ENCODE data around the gene NPM1. TPM values are rescaled to one million over a fixed set of nuclear protein-coding genes. Genes with fewer than 3 reads are reported as not detected.
"Not testable (repeated sequence)": the region's sequence is repeated elsewhere in the genome, so short reads cannot be mapped to it uniquely, and the experiment has no call there.

NPM1 gene
- total RNA-seq, 1 donor from 2014 or later: 666 TPM

DNA sequence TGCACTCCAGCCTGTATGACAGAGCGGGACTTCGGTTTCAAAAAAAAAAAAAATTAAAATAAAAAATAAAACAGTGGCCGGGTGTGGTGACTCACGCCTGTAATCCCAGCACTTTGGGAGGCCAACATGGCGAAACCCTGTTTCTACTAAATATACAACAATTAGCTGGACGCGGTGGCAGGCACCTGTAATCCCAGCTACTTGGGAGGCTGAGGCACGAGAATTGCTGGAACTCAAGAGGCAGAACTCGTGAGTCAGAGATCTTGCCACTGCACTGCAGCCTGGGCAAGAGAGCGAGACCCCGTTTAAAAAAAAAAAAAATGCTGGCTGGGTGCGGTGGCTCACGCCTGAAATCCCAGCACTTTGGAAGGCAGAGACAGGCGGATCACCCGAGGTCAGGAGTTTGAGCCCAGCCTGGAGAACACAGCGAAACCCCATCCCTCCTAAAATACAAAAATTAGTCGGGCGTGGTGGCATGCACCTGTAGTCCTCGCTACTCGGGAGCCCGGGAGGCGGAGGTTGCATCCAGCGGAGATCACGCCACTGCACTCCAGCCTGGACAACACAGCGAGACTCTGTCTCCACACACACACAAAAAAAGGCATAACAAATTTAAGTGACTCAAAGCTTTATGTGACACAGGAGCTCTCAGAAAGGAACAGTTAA is 1.5 kb upstream of the NPM1 start:
- DNase-seq (ENCODE audit: low spot score): no peak

DNA sequence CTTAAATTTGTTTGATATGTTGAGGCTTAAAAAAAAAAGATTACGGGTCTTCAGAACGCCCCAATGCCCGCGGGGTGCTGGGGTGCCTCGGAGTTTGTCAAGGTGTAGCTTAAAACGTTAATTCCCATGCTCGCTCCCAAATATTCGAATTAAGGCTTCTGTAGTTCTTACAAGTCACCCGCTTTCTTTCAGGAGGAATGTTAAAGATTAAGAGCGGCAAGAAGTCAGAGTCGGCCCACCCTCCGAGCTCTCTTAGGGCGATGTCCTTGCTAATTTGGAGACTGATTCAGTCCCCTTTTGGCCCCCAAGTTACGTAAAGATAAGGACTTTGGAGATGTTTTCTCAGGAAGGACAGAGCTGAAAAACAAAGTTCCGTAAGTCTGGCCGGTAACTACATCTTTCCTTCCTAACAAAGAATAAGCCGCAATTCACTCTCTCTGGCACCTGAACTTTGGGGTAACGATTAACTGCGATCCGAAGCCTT is 746 bp upstream of the NPM1 start:
- no peak for DNase-seq (ENCODE audit: low spot score)

DNA sequence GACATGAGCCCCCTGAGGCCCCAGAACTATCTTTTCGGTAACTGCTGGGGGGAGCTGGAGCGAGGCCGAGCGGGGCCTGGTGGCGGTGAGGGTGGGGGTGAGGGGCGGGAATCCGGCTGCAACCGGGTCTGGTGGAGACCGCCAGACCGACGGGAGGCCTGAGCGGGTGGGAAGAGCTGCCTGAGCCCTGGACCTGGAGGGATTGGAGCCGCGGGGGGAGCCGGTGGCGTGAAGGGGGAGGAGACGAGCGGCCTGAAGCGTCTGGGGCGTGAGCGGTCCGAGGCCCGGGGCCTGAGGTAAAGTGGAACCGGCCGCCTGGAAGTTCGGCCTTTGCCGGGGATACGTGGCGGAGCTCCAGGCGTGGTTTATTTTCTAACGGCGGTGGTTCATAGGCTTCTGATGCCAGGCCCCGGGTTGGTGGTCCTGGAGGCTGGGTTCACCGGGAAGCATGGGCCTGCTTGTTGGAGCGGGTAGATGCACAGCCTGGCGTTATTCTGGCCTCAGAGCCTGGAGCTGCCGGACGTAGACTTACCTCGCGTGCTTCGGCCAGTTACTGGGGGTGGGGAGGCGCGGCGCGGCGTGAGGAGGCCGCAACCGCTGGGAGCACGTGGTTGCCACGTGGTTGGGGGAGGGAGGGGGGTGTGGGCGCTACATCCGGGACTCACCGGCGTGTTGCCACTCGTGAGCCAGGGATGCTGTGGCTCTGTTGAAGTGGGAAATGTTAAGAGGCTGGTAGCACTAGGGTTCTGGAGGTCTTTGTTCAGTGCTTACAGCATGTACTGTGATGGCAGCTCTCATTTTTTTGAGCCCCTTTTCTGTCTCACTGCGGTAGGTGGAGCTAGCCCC is 544 bp downstream of the NPM1 start:
- peak; percentile 75 for DNase-seq (ENCODE audit: low spot score)

- no peak for DNase-seq (ENCODE audit: low spot score)
These were observed 1.1 kb downstream of the NPM1 start for GRCh38 chr5:171388816-171389168.

DNA sequence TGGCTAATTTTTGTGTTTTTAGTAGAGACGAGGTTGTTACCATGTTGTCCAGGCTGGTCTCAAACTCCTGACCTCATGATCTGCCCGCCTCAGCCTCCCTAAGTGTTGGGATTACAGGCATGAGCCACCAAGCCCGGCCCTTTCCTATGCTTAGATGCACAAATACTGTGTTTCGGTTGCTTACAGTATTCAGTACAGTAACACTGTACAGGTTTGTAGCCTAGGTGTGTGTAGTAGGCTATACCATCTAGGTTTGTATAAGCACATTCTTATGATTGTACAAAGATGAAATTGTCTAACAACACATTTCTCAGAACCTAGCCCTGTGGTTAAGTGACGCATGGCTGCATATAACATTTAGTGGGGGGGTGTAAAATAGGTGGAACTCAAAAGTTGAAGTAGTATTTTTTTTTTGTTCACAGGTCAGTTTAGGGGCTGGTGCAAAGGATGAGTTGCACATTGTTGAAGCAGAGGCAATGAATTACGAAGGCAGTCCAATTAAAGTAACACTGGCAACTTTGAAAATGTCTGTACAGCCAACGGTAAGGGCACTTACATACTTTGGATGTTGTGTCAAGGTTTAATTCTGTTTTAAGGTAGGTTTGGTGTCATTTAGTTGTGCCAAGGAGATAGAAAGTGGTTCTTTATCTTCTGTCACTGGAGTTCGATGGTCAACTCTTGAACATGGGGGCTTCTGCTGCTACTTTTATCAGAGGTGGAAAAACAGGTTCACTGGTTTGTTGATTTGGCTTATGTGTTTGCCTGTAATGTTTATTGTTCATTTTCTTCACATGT is 3.4 kb downstream of the NPM1 start:
- DNase-seq (ENCODE audit: low spot score): no peak

- DNase-seq (ENCODE audit: low spot score): no peak
These were observed 4.4 kb downstream of the NPM1 start for GRCh38 chr5:171391996-171392577.

DNA sequence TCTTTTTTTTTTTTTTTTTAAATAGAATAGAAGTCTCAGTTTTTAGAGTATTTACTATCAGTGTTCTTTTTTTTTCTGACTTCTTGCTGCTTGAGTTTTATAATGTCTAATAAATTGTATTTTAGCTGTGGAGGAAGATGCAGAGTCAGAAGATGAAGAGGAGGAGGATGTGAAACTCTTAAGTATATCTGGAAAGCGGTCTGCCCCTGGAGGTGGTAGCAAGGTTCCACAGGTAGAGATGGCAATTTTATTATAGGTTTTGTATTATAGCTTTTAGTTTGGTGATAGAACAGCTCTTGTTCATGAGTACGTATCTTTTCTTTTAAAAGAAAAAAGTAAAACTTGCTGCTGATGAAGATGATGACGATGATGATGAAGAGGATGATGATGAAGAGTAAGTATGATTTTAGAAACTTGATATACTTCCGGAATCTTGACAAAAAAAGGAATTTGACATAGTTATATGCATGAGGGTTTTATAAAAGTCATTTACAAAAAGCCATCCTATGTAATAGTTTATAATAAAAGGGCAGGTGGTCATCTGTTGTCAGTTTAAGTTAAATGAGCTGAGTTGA is 5.0 kb downstream of the NPM1 start:
- DNase-seq (ENCODE audit: low spot score): no peak

GRCh38 chr5:171395042-171395441 is 7.4 kb downstream of the NPM1 start:
- DNase-seq (ENCODE audit: low spot score): no peak

DNA sequence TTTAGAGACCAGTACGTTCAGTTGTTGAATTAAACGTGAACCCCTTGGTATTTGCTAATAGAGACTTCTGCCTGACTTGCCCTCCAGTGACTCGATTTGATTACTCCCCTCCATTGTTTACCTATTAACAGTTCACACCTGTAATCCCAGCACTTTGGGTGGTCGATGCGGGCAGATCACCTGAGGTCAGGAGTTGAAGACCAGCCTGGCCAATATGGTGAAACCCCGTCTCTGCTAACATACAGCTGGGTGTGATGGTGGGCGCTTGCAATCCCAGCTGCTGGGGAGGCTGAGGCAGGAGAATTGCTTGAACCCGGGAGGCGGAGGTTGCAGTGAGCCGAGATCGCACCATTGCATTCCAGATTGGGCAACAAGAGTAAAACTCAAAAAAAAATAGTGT is 8.9 kb downstream of the NPM1 start:
- DNase-seq (ENCODE audit: low spot score): not testable (repeated sequence)

DNA sequence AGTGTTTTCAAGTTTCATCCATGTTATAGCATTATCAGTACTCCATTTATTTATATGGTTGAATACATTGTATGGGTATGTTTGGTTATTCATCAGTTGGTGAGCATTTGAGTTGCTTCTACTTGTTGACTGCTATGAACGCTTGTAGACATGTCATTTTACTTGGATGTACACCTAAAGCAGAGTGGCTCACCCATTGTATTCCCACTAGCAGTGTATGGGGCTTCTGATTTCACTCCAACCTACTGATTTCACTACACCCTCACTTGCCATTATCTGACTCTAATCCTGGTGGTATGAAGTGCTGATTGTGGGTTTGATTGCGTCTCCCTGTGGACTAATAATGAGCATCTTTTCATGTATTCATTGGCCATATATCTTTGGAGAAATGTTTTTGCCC is 9.5 kb downstream of the NPM1 start:
- DNase-seq (ENCODE audit: low spot score): no peak

- no peak for DNase-seq (ENCODE audit: low spot score)
These were observed 9.9 kb downstream of the NPM1 start for GRCh38 chr5:171397599-171397998.

- not testable (repeated sequence) for DNase-seq (ENCODE audit: low spot score)
These were observed 11.0 kb downstream of the NPM1 start for GRCh38 chr5:171398660-171399059.

GRCh38 chr5:171400169-171400568 is 12.5 kb downstream of the NPM1 start:
- DNase-seq (ENCODE audit: low spot score): no peak

DNA sequence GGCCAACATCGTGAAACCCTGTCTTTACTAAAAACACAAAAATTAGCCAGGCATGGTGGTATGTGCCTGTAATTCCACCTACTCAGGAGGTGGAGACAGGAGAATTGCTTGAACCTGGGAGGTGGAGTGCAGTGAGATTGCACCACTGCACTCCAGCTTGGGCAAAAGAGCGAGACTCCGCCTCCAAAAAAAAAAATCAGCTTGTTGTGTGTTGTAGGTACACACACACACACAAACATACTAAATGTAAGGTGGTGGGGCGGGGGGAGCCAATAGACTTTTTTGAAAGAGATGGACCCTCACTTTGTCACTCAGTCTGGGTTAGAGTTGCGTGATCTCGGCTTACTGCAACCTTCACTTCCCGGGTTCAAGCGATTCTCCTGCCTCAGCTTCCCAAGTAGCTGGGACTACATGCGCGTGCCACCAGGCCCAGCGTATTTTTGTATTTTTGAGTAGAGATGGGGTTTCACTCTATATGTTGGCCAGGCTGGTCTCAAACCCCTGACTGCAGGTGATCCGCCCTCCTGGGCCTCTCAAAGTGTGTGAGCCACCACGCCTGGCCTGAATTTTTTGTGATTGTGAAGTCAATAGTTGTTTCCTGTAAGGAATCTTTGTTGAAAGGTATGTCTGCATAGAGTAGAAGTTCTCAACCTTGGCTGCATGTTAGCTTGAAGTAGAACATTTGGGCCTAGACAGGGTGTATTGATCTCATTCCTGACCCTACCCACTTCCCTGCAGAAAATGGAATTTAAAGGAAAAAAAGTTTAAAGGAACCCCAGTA is 13.7 kb downstream of the NPM1 start:
- no peak for DNase-seq (ENCODE audit: low spot score)

- DNase-seq (ENCODE audit: low spot score): not testable (repeated sequence)
These were observed 15.1 kb downstream of the NPM1 start for GRCh38 chr5:171402751-171403150.

DNA sequence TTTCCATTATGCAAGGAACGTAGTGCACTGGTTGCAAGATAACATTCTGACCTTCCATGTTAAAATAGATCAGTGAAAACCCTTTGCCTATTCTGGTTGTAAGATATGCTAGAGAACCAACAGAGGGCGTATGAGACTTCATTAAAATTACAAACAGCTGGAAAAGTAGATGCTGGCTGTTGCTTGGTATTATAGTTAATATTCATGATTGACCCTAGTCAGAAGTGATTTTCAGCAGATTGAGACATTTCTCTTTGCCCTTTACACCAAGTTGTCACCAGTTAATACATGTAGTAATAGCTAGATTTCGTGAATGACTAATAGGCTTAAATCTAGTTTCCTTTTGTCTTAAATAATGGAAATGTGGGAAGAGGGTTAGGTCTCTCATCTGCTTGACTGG is 18.0 kb downstream of the NPM1 start:
- no peak for DNase-seq (ENCODE audit: low spot score)

DNA sequence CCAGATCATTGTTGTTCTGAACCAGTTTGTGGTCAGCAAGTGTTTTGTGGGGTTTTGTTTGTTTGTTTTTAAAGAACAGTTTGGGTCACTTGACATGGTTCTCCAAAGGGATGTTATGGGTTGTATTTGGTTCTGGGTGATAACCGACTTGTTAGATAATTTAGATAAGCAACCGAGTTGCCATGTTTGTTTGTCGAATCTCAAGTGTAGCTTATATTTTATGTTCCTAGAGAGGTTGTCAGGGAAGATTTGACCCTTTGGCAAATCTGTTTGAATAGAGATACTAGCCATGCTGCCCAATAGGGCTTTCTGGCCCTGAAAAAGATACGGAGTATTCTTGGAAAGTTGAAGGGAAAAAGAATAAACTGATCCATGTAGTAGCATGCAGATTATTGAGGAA is 19.6 kb downstream of the NPM1 start:
- no peak for DNase-seq (ENCODE audit: low spot score)

- DNase-seq (ENCODE audit: low spot score): no peak
These were observed 21.8 kb downstream of the NPM1 start for GRCh38 chr5:171409164-171410136.

DNA sequence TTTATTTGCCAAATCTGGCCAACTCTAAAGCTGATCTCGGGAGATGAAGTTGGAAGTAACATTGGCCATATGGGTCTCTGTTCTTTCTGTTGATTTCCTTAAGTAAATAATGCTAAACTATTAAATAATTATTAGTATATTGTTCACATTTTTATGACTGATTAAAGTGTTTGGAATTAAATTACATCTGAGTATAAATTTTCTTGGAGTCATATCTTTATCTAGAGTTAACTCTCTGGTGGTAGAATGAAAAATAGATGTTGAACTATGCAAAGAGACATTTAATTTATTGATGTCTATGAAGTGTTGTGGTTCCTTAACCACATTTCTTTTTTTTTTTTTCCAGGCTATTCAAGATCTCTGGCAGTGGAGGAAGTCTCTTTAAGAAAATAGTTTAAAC is 22.5 kb downstream of the NPM1 start:
- DNase-seq (ENCODE audit: low spot score): no peak

GRCh38 chr5:171412186-171412585 is 24.5 kb downstream of the NPM1 start:
- DNase-seq (ENCODE audit: low spot score): no peak
